ENCODE data around the gene CCDC92. TPM values are rescaled to one million over a fixed set of nuclear protein-coding genes. Genes with fewer than 3 reads are reported as not detected.

CCDC92 gene
- total and polyA plus RNA-seq, 2 of the 8 experiments (the other 6 are each of a cell fraction or from before 2014, with no cell fraction given): 0.43 to 0.51 TPM

DNA sequence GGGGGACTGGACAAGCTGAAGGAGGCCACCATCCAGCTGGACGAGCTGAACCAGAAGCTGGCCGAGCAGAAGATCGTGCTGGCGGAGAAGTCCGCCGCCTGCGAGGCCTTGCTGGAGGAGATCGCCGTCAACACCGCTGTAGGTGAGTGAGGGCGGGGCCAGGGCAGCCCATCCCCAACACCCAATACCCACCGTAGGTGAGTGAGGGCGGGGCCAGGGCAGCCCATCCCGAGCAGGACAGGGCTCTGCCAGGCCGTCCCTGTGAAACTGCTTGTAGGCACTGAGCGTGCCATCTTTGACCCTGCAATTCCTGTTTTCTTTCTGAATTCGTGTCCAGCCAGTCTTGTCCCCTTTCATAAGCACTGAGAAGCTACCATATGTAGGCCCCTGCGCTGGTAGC is 74.0 kb downstream of the CCDC92 start:
- Histone ChIP-seq H3K9ac (replicated peaks in 1 of 4; ENCODE audit: extremely low read depth in 1 of 4, low read depth in 3 of 4, low read length in 3 of 4) (no peak overlapping the region), H2BK120ac (replicated peaks; ENCODE audit: low read depth, low read length) (no peak overlapping the region), H2BK12ac (ENCODE audit: low read depth, low read length) (no peak overlapping the region), H3K4ac (replicated peaks; ENCODE audit: insufficient read length, low read depth, low read length) (no peak overlapping the region), H4K91ac (replicated peaks; ENCODE audit: insufficient read length, low read length) (no peak overlapping the region), H3K23ac (ENCODE audit: insufficient read length) (no peak overlapping the region), H3K4me1 (replicated peaks in 1 of 4; ENCODE audit: control insufficient read depth in 3 of 4, insufficient read depth in 4 of 4, low read length in 3 of 4) (peaks cover 0 to 7% (median 4%) of the 10 kb centered on the region in 4 experiments; a peak in 3 of 7 replicates), H2BK20ac (ENCODE audit: low read length) (no peak overlapping the region), H3K27ac (ENCODE audit: low read depth, low read length) (no peak overlapping the region), H3K79me1 (ENCODE audit: low read depth, low read length) (no peaks in the 10 kb centered on the region), H3K14ac (ENCODE audit: insufficient read length) (no peak overlapping the region), H2AFZ (ENCODE audit: low read length) (no peak overlapping the region), H3K79me2 (ENCODE audit: control insufficient read depth in 1 of 2, insufficient read depth in 2 of 2, low read length in 2 of 2) (no peaks in the 10 kb centered on the region), H4K5ac (ENCODE audit: insufficient read length, low read depth, low read length) (no peak overlapping the region), H3K56ac (replicated peaks; ENCODE audit: insufficient read length, low read depth, low read length) (no peak overlapping the region), H2BK5ac (ENCODE audit: low read depth, low read length) (no peak overlapping the region), H2AK5ac (ENCODE audit: low read depth, low read length) (no peak overlapping the region), H2BK15ac (ENCODE audit: low read length) (no peak overlapping the region), H3K27me3 (replicated peaks in 1 of 4; ENCODE audit: control insufficient read depth in 3 of 4, extremely low read depth in 1 of 4, insufficient read depth in 3 of 4, low read length in 3 of 4) (0 out of 7 replicates have a peak, but pooled peaks cover 0 to 2% (median 0%) of the 10 kb centered on the region in 4 experiments), H4K8ac (ENCODE audit: extremely low read depth, insufficient read depth, low read length) (no peak overlapping the region), H3K36me3 (ENCODE audit: control insufficient read depth in 2 of 4, insufficient read depth in 4 of 4, low read length in 3 of 4) (no peaks in the 10 kb centered on the region), H3K18ac (ENCODE audit: extremely low read depth, low read length) (no peak overlapping the region), H3K4me3 (ENCODE audit: extremely low read depth in 1 of 4, insufficient read depth in 2 of 4, low read depth in 3 of 4, low read length in 4 of 4) (no peak overlapping the region), H3K23me2 (ENCODE audit: low read depth, low read length) (no peaks in the 10 kb centered on the region), H4K20me1 (replicated peaks in 1 of 2; ENCODE audit: control insufficient read depth in 1 of 2, insufficient read depth in 2 of 2, low read length in 2 of 2) (no peaks in the 10 kb centered on the region), H3K9me3 (ENCODE audit: insufficient read depth in 2 of 2, low read depth in 1 of 2, low read length in 1 of 2) (peaks cover 0 to 3% of the 10 kb centered on the region in 2 experiments; a peak in 1 of 4 replicates), H3K4me2 (ENCODE audit: insufficient read depth in 1 of 2, low read depth in 2 of 2, low read length in 2 of 2) (no peak overlapping the region)
- 85% methylated on average over 18 of the region's 18 CpGs; no CpG with 5 or more reads in 1 of the 2 experiments for WGBS, 2 experiments (ENCODE audit: extremely low coverage in 1 of 2, insufficient coverage in 1 of 2, insufficient read length in 1 of 2, insufficient replicate concordance in 2 of 2, low coverage in 1 of 2, low lambda C conversion rate in 2 of 2, missing lambda C conversion rate in 1 of 2)
- DNase-seq (ENCODE audit: low read depth in 1 of 2, low spot score in 2 of 2) (no peak), FAIRE-seq (no peak)
- ChIA-PET CTCF (ENCODE audit: partially characterized antibody) (interaction anchor here (1.0 to 2.5 kb wide), 2 partner anchors 40 to 56 kb away, joined by 3 to 8 read pairs; no protein-coding TSS in a partner anchor), POLR2A (ENCODE audit: partially characterized antibody) (no interaction called here)
- TF ChIP-seq TAF7 (optimal IDR thresholded peaks at IDR 0.05; ENCODE audit: borderline replicate concordance, low read depth, low read length) (no peak), TBP (IDR thresholded peaks at IDR 0.05; ENCODE audit: low read depth, low read length) (no peak), CREB1 (IDR thresholded peaks at IDR 0.05) (no peak), EZH2 (IDR thresholded peaks at IDR 0.05; ENCODE audit: low read depth, low read length, severe bottlenecking) (no peak), RXRA (IDR thresholded peaks at IDR 0.05; ENCODE audit: insufficient read depth, low read depth, low read length) (no peak)
- TF ChIP-seq, protein P1, sequence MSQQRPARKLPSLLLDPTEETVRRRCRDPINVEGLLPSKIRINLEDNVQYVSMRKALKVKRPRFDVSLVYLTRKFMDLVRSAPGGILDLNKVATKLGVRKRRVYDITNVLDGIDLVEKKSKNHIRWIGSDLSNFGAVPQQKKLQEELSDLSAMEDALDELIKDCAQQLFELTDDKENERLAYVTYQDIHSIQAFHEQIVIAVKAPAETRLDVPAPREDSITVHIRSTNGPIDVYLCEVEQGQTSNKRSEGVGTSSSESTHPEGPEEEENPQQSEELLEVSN (IDR thresholded peaks at IDR 0.05): no peak
